Middle frontal gyrus (tissue), 1 donor: ENCODE data around the gene TSPAN9.

Experiments
- DNase-seq: peaks from one replicate; pipeline ENCODE4 v3.0.0-alpha.2; 2015; ENCODE audit warnings: low spot score; ENCODE audit errors: extremely low spot score

TSPAN9 gene

DNA sequence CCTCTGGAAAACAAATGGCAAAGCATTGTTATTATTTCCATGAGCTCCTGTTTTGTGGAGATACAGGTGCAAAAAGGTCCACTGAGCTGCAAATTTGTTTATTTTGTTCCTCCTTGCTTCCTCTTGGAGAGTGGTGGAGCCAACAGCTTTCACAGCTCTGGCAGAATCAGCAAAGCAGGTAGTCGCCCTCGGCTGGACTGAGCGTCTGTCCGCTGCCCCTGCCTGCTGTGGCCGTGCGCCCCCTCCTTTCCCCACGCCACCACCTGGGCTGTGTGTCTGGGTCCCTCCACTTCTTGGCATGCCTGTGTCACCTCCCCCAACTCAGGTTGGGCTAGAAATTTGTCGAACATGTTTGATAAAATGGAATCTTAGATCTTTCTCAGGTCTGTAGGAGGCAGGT, 188.2 kb downstream of the TSPAN9 start:
- DNase-seq: no peak

DNA sequence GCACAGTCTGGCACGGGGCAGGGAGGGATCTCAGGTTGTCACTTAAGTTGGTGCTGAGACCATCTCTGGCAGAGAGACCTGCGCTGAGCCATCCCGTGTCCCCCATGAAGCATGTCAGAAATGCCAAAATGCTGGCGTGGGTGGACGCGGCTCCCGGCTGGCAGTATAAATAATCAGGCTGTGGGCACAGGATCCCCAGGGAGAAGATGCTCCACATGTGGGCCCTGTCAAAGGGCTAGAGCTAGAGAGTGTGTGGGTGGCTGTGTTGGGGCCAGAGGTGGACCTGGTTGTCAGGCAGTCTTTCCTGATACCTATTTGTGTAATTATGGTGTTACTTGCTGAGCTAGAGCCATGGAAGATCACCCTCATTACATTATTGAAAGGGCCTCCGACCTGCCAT, 189.5 kb downstream of the TSPAN9 start:
- DNase-seq: no peak

DNA sequence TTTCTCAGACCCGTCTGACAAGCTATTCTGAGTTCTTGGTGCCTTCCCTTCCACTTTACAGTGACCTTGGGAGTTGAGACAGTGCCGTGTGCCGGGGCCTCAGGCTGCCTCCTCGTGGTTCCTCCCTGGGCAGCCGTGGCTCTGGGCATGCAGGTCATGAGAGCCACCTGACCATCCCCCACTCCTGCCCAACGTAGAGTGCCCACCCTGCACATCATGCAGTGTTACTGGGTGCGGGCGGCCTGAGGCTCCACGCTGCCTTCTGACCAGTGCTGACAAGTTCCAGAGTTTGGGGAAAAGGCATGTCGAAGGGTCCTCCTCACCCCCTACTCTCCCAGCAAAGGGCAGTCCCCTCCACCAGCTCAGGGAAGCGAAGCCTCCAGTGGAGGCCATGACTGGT, 190.5 kb downstream of the TSPAN9 start:
- DNase-seq: no peak

DNA sequence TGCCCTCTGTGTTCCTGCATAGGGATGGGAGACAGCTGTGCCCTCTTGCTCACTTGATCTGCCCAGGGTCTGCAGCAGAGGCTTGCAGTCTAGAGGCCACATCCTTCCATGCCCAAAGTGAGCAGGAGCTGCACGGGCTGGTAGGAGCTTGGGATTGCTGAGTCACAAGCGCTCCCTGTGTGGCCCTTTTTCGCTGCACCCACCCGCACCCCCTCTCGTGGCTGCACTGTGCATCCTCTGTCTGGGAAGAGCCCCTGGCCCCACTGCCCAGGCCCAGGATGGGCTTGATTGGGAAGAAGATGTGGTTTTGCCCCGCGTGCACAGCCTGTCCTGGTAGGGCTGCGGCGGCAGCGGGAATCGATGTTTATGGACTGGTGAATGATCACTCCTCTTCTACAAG, 192.4 kb downstream of the TSPAN9 start:
- DNase-seq: no peak

DNA sequence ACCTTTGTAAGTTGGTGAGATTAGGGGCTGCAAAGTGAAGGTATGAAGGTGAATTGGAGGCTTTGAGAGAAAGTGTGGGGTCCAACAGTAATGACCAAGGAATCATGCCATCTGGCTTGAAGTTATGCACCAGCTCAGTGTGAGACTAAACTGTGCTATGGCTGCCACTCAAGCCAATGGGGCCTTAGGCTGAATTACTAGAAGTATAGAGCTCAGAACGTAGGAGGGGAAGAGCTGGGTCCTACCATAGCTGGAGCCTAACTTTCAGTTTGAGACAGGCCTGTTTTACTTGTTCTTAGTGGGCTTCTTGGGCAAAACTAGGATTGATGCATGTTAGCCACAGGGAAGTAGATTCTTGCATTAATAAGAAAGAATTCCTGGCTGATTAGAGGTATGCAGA, 194.0 kb downstream of the TSPAN9 start:
- no peak for DNase-seq

DNA sequence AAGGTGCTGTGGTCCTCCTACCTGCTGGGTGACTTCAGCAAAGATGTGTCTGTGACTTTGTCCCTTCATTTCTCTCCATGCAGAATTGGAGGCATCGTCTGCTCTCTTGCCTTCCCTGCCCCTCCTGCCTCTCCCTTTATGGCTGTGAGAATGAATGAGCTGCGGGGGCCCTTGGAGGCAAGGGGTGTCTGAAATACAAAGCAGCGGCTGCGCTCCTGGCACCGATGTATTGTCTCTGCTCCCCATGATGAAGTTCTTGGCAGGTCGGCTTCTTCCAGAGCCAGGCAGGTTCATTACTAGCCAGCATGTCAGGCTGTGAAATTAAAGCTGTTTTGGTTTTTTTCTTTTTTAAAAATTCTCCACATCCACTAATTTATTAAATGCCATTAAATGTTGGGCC, 194.5 kb downstream of the TSPAN9 start:
- DNase-seq: no peak

DNA sequence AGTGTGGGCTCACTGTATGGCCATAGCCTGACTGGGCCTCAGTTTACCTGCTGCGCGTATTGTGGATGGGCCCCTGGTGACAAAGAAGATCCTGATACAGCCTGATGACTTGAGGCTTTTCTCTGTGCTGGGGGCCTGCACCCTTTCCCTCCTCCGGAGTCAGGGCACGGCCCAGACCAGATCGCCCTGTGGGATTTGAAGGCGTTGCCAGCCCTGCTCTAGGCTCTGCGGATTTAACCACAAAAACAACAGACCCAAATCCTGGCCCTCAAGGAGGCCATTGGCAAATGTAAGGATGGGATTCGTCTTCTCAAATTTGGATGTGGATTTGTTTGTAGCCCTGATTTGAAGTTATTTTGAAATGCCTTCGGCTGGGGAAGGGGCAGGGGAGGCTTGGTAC, 195.8 kb downstream of the TSPAN9 start:
- no peak for DNase-seq

DNA sequence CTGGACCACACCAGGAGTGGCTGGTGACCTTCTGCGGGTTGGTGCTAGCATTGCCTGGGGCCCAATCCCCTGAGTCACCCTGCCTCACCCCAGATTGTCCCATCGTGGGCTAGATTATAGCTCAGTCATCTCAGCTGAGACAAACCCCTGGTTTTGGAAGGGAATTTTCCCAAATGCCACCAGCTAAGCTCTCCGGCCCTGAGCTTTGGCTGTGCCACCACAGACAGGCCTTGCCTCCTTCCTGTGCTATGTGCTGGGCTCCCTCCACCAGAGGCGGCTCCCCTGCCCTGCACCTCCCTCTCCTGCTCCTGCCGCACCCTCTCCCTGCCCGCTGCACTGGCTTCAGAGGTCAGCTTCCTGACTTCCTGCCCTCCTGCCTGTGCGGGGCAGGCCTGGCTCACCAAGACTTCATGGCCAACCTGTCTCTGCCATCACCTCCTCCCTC, 196.3 kb downstream of the TSPAN9 start:
- DNase-seq: no peak

DNA sequence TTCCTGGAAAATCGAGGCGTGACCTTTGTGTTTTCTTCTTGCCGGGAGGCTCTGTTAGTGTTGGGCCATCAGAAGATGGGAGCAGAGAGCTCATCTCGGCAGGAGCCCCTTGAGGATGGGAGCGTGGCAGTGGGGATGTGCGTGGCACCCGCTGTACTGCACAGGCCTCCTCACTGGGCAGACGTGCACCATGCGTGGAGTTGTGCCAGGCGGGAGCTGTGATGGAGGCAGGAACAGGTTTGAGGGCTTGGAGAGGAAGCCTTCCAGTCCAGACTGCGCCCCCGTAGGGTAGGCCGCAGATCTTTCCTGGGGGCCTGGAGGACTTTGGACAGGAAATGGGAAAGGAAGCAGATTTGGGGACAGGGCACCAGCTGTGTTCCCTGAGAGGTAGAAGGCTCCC, 197.5 kb downstream of the TSPAN9 start:
- no peak for DNase-seq

DNA sequence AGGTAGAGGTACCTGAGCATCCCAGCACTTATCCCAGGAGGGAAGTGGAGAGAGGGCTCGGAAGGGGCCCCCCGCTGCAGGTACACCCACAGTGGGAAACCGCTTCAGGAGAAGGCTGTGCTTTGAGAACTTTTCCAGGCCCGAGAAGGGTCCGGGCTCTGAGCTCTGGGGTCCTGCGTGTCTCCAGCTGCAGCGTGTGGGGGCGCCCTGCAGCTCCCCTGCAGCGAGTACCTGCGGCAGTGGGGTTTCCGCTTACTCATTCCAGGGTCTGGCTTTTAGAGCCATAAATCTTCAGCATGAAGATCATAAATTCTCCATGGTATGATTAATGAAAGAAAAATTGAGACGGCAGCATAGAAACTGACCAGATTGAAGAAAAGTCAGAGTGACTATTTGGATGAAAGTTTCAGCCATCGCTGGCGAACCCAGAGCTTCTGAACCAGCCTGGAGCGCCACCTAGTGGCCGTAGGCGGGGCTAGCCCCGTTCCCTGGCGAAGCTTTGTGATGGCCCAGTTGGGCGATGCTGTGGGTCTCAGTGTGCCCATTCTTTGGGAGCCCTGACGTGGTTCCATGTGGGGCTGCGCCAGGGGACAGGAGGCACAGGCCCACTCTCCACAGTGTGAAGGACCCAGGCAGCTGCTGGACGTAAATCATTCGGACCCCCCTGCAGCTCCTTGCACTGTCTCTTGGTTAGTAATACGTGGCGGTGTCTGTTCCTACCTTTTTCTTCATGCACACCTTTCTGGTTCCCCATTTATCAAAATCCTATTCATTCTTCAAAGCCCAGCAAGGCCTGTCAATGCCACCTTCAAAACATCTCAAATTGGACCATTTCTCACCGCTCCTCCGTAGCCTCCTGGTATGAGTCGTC, 198.2 kb downstream of the TSPAN9 start:
- DNase-seq: peak; percentile 62

DNA sequence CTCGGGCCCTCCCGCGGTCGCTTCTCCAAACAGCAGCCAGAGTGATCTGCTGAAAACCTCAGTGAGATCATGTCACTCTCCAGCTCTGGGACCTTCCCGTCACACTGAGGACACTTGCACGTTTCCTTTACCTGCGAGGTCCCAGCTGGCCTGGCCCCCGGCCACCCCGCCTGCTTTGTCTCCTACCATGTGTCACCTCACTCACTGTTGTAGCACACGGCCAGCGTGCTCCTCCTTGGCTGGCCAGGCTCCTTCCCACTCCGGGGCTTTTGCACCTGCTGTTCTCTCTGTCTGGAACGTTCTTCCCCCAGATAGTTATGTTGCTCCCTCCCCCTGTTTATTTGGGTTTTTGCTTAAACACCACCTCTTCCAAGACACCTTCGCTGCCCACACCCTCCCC, 199.0 kb downstream of the TSPAN9 start:
- no peak for DNase-seq

DNA sequence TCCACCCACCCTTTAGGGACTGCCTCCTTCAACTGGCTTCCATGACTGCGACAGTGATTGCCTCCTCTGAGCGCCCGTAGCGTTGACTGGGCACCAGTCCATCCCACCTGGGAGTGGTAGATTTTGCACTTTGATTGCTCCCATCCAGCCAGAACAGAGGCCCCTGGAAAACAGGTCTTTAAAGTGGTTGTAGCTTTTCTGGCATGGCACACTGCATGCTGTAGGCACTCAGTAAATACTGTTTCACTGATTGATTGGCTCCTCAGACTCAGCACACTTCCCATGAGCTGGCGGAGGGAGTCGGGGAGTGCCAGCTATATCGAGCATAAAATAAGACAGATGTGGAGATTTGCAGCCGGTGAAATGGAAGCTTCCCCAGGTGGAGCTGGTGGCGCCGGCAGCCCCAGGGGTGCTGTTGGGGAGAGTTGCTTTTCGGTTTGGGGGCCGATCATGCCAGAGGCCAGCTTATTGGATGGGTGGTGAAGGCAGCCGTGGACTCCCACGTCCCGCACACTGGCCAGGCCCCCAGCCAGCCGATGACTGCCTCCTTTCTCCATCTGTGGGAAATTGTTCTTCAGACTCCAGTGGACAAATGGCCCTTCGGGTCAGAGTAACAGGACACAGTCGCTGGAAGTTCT, 200.2 kb downstream of the TSPAN9 start:
- DNase-seq: no peak

DNA sequence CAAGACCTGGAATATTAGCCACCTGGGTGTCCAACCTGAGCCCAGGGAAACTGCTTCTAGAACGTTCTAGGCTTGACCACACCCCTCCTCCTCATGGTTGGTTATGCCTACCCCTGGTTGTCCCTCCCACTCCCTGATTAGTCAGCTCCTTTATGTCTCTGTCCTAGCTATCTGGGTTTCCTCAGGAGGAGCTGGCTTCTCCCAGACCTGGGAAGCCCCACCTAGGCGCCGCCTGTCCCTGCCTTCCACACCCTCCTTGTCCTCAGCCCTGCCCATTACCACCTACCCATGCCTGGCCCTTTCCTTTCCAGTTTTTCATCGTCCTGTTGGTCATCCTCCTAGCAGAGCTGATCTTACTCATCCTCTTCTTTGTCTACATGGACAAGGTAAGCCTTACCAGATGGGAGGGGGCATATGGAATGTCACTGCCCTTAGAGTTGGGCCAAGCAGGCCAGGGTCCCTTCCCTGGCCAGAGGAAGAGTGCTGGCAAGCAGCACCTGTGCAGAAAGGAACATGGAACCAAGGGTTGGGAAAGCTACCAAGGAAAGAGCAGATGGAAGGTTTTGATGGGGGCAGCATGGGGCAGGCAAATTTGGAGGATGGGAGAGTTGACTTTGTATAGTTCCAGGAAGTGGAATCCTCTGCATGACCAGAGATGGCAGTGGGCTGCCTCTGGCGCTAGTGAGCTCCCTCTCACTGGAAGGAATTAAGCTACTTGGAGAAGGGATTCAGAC, 201.7 kb downstream of the TSPAN9 start:
- no peak for DNase-seq

DNA sequence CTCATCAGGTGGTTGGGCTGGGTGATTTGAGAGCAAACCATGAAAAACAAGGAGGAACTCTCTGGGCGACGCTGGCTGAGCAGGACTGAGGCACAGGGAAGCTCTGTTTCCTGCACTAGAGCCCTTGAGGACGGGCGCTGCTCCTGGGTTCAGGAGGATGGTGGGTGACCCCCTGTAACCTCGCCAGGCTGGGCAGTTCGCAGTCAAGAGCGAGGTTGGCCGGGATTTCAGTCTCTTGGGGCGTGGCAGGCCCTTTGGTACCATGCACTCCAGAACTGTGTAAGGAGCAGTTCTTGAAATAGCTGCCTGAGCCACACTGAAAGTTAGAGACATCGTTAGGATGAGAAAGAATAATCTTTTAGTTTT, 202.2 kb downstream of the TSPAN9 start:
- no peak for DNase-seq

DNA sequence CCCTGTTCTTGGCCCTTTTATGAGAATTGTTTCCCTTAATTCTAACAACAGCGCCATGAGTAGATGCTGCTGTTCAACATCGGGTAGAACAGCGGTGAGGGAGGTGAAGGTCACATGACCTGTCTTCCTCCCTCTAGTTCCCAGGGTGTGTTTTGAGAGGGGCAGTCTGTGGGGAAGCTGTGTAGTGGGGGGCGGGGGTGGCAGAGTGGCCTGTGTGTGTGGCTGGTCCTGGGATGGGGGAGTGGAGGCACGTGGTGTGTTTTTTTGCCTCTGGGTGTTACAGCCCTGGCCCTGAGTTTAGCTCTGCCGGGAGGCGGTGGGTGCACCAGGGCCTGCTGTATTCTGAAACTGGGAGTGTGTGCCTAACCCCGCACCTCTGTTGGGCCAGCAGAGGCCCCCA, 202.7 kb downstream of the TSPAN9 start:
- no peak for DNase-seq

DNA sequence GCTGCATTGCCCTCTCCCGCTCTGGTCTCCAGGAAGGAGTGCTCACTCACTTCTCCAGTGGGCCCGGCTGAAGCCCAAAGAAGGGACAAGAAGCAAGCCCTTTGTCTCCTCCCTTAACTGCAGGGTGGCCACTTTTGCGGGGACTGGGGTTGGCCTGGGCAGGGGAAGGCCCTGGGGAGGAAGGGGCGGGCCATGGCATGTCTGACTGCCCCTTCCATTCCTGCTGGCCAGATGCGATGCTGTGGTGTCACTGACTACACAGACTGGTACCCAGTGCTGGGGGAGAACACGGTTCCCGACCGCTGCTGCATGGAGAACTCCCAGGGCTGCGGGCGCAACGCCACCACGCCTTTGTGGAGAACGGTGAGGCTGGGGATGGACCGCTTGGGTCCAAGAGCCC, 203.8 kb downstream of the TSPAN9 start:
- DNase-seq: no peak

DNA sequence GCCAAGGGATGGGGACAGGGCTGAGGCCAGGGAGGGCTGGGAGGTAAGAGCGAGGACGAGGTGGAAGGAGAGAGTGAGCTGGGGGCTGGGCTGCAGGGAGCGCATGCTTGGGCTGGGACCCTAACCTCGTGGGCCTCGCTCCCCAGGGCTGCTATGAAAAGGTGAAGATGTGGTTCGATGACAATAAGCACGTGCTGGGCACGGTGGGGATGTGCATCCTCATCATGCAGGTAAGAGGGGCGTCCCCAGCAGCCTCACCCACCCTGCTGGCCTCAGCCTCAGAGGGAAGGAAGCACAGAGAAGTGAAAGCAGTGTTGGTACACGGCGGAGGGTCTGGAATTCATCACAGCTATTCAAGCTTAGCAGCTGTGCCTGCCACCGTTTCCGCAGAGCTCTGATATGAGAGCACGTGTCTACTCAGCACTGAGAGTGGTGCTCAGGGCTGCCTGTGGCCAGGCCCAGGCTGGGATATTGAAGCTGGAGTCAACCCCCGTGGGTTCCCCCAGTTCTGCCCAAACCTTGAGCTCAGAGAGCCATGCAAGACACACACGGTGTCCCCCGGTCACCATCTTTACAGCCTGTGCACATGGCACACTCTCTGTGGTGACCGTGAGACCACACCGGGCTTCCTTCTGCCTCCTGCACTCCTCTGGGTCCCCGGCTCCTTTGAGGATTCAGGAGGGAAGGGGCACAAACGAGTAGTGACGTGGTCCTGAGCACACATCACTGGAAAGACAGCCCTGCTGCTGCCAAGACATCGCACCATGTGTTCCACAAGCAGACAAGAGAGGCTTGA, 204.6 kb downstream of the TSPAN9 start:
- DNase-seq: no peak

DNA sequence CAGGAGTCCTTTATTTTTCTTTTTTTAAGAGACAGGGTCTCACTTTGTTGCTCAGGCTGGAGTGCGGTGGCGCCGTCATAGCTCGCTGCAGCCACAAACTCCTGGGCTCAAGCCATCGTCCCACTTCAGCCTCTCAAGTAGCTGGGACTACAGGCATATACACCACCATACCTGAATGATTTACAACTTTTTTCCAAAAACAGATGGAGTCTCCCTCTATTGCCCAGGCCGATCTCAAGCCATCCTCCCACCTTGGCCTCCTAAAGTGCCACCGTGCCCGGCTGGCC, 205.1 kb downstream of the TSPAN9 start:
- DNase-seq: no peak

DNA sequence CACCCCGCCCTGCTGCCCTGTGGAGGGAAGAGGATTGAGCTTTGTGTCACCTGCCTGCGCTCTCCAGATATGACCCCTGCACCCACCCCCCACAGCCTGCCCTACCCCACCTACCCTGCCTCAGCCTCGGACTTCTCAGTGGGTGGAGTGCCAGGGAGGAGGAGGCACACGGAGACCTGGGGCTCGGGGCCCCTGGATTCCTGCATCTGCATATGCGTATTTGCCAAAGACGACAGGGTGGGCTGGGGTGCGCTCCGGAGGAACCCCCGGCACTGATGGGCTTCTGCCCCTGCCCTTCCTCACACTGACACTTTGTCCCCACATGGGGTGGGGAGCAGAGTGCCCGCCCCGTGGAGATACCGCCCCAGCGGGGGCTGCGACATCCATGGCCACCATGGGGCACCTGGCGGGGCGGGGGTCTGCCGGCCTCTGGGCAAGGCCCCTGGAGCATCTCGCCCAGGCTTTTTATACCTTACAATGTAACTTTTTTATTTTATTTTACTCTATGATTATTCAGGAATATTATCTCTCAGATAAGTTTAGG, 206.0 kb downstream of the TSPAN9 start:
- DNase-seq: no peak

DNA sequence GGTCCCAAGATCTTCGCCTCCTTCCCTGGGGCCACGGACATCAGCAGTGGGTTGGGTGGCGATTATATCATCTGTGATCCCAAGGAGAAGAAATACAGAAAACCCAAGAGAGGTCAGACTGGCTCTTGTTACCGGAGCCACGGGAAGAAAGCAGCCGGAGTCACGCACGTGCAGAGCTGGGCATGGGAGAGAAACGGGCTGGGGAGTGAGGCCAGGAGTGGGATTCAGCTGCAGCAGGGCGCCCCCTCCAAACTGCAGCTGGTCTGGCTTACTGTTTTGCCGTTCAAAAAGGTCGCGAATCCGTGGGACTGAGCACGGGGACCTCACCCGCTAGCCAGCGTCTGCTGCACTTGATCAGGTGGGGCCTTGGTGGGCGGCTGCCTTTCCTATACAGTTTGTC, 207.2 kb downstream of the TSPAN9 start:
- DNase-seq: no peak

DNA sequence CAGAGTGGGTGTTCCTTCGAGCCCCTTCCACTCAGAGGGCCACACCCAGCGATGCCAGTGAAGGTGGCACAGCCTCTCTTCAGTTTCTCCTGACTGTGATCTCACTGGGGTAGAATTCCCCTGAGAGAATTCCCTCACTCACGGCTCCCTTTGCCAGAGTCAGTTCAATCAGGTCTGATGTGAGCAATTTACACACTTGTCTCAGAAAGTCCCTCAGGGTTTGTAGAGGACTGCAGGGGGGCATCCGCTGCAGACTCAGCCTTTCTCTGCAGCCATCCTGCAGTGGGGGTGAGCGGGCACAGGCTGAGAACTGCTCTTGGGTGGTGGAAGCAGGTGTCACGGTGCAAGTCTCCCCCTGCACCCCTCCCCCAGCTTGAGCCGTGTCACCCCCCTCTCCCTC, 208.4 kb downstream of the TSPAN9 start:
- no peak for DNase-seq

DNA sequence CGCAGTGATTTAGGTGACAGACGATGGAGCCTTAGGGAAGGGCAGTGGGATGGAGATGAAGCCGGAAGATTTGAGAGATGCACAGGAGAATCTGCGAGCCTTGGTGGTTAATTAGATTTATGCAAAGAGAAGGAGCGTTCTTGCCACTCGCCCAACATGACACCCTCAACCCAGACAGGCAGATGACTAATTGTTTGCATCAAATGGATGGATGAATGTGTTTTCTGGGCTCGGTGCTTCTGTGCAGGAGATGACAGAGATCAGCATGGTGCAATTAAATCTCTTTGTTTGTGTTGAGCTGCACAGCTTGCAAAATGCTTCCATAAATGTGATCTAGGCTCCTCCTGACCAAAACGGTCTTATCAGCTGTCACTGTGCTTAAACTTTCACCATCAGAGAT, 211.5 kb downstream of the TSPAN9 start:
- DNase-seq: no peak
